ENCODE measurements around the gene MAML2.

DNA sequence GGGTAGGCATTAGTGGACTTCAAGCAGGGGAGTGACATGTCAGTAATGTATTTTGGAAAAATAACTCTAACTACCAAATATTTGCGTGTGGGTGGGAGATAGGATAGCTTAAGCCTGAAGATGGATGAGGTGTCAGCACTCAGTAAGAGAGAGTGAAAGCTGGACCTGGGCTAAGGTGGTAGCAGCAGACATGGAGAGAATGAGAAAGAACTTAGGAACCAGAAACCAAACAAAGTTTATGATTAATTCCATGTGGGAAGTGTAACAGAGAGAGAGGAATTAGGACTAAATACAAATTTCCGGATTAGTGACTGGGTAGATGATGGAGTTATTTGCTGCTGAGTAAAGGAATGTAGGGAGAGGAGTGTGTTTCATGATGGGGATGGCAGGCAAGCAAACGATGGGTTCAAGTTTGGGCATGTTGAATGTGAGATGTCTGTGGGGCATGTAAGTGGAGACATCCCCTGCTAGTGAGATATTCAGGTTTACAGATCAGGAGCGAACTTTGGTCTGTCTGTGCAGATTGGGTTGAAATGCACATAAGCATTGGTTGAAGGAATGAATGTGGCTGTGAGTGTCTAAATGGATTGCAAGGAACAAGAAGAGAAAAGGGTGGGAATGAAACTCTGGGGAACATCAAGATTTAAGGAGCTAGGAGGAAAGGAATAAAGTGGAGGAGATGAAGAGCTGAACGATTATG, 233.5 kb downstream of the MAML2 start:
- TF ChIP-seq, protein P1, sequence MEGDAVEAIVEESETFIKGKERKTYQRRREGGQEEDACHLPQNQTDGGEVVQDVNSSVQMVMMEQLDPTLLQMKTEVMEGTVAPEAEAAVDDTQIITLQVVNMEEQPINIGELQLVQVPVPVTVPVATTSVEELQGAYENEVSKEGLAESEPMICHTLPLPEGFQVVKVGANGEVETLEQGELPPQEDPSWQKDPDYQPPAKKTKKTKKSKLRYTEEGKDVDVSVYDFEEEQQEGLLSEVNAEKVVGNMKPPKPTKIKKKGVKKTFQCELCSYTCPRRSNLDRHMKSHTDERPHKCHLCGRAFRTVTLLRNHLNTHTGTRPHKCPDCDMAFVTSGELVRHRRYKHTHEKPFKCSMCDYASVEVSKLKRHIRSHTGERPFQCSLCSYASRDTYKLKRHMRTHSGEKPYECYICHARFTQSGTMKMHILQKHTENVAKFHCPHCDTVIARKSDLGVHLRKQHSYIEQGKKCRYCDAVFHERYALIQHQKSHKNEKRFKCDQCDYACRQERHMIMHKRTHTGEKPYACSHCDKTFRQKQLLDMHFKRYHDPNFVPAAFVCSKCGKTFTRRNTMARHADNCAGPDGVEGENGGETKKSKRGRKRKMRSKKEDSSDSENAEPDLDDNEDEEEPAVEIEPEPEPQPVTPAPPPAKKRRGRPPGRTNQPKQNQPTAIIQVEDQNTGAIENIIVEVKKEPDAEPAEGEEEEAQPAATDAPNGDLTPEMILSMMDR (IDR thresholded peaks at IDR 0.05 in 2 of 3, conservative IDR thresholded peaks at IDR 0.05 in 1 of 3; ENCODE audit: insufficient read depth in 2 of 3, low read depth in 1 of 3, low read length in 3 of 3) = no peak
- TF ChIP-seq ZNF146 (CRISPR knock-in tag; IDR thresholded peaks at IDR 0.05; ENCODE audit: unreplicated experiment) = no peak
- TF ChIP-seq CEBPG (CRISPR knock-in tag; IDR thresholded peaks at IDR 0.05) = no peak
- no peak for TF ChIP-seq CEBPG (tag; conservative IDR thresholded peaks at IDR 0.05 in 1 of 2, IDR thresholded peaks at IDR 0.05 in 1 of 2)
- no peak for TF ChIP-seq GTF2F1 (IDR thresholded peaks at IDR 0.05; ENCODE audit: low read depth, low read length)
- TF ChIP-seq, protein P2, sequence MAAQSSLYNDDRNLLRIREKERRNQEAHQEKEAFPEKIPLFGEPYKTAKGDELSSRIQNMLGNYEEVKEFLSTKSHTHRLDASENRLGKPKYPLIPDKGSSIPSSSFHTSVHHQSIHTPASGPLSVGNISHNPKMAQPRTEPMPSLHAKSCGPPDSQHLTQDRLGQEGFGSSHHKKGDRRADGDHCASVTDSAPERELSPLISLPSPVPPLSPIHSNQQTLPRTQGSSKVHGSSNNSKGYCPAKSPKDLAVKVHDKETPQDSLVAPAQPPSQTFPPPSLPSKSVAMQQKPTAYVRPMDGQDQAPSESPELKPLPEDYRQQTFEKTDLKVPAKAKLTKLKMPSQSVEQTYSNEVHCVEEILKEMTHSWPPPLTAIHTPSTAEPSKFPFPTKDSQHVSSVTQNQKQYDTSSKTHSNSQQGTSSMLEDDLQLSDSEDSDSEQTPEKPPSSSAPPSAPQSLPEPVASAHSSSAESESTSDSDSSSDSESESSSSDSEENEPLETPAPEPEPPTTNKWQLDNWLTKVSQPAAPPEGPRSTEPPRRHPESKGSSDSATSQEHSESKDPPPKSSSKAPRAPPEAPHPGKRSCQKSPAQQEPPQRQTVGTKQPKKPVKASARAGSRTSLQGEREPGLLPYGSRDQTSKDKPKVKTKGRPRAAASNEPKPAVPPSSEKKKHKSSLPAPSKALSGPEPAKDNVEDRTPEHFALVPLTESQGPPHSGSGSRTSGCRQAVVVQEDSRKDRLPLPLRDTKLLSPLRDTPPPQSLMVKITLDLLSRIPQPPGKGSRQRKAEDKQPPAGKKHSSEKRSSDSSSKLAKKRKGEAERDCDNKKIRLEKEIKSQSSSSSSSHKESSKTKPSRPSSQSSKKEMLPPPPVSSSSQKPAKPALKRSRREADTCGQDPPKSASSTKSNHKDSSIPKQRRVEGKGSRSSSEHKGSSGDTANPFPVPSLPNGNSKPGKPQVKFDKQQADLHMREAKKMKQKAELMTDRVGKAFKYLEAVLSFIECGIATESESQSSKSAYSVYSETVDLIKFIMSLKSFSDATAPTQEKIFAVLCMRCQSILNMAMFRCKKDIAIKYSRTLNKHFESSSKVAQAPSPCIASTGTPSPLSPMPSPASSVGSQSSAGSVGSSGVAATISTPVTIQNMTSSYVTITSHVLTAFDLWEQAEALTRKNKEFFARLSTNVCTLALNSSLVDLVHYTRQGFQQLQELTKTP (IDR thresholded peaks at IDR 0.05; ENCODE audit: low read depth in 1 of 2, partially characterized antibody in 2 of 2) = no peak
- TF ChIP-seq, protein P3, sequence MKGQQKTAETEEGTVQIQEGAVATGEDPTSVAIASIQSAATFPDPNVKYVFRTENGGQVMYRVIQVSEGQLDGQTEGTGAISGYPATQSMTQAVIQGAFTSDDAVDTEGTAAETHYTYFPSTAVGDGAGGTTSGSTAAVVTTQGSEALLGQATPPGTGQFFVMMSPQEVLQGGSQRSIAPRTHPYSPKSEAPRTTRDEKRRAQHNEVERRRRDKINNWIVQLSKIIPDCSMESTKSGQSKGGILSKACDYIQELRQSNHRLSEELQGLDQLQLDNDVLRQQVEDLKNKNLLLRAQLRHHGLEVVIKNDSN (CRISPR knock-in tag; IDR thresholded peaks at IDR 0.05) = no peak
- TF ChIP-seq MCM5 (IDR thresholded peaks at IDR 0.05; ENCODE audit: low read depth) = no peak

Data from K562 (cell line).